GM12892 (cell line): ENCODE results near the gene VMO1.

Source experiments
- POLR2A ChIP-seq: IDR thresholded peaks from 2 replicates; pipeline ENCODE4 v1.6.1; 2011; ENCODE audit warnings: low read depth, low read length, control low read depth
- POLR2AphosphoS5 ChIP-seq: IDR thresholded peaks from 2 replicates; pipeline ENCODE4 v1.6.1; 2011; ENCODE audit warnings: low read depth, low read length, control low read depth
- TAF1 ChIP-seq: IDR thresholded peaks from 2 replicates; pipeline ENCODE4 v1.6.1; 2011; ENCODE audit warnings: low read depth, mild to moderate bottlenecking, control low read depth, low read length, borderline replicate concordance

DNA sequence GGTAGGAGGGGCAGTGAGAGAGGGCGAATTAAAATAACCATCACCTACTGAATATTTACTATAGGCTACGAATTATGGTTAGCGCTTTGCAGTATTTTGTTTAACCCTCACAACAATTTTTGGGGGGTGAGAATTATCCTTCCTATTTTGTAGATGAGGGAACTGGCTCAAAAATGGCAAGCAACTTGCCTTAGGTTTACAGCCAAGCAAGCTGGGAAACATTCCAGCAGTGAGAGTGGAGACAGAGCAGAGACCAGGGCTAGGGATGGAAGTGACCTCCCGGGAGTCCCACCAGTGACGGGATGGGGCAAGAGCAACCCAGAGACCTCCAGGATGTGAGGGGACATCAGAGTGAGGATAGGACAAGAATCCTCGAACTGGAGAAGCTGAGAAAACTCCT lies 352 bp upstream of the VMO1 start:
- TF ChIP-seq TAF1 = no peak
- TF ChIP-seq POLR2A = no peak
- TF ChIP-seq POLR2AphosphoS5 = no peak
